ENCODE results near the gene FAM8A1. TPM values are rescaled to one million over a fixed set of nuclear protein-coding genes. Genes with fewer than 3 reads are reported as not detected.

Gene FAM8A1
- total RNA-seq, 1 experiment from 2014 or later: 13.4 TPM

- TF ChIP-seq TCF7L2 (IDR thresholded peaks at IDR 0.05; ENCODE audit: borderline replicate concordance, extremely low read depth, insufficient read depth, insufficient read length): no peak
- no peak for TF ChIP-seq POLR2AphosphoS5 (IDR thresholded peaks at IDR 0.05; ENCODE audit: low read depth, low read length)
- TF ChIP-seq SRF (IDR thresholded peaks at IDR 0.05; ENCODE audit: low read depth): no peak
- TF ChIP-seq ZFX (IDR thresholded peaks at IDR 0.05): no peak
Measured at GRCh38 chr6:17610835-17611234, 10.7 kb downstream of the FAM8A1 start (continued).

- no peaks in the 10 kb centered on the region for H3K79me2 ChIP-seq (ENCODE audit: insufficient read depth, low read length)
- ChIA-PET CTCF (no interaction called here), RAD21 (ENCODE audit: low non-redundant PET in 1 of 2, low total read pairs in 2 of 2, uncharacterized antibody in 2 of 2, unreplicated experiment in 2 of 2) (no interaction called here), POLR2A (no interaction called here)
- H3K4me1 ChIP-seq (ENCODE audit: control insufficient read depth in 1 of 2, insufficient read depth in 2 of 2, low read length in 2 of 2): no peaks in the 10 kb centered on the region
- no peaks in the 10 kb centered on the region for H3K9me3 ChIP-seq (ENCODE audit: control insufficient read depth in 1 of 2, insufficient read depth in 1 of 2, low read depth in 1 of 2, low read length in 2 of 2)
- H3K4me3 ChIP-seq (replicated peaks in 1 of 2; ENCODE audit: low read depth in 1 of 2, low read length in 2 of 2): no peak overlapping the region
- H3K4me2 ChIP-seq (ENCODE audit: low read length): no peak overlapping the region
- peaks cover 5 to 14% of the 10 kb centered on the region in 2 experiments; a peak in 3 of 4 replicates for H3K36me3 ChIP-seq (ENCODE audit: control insufficient read depth in 1 of 2, insufficient read depth in 2 of 2, low read length in 2 of 2)
- ATAC-seq (no peak), DNase-seq (ENCODE audit: low read depth, low spot score) (no peak)
- no peaks in the 10 kb centered on the region for H3K27me3 ChIP-seq (ENCODE audit: insufficient read depth, low read length)
- no peaks in the 10 kb centered on the region for H3K9me2 ChIP-seq (ENCODE audit: insufficient read depth)
- intact Hi-C loops (cut with micrococcal nuclease): no loop called here
- H2AFZ ChIP-seq (ENCODE audit: low read depth, low read length, poor library complexity, severe bottlenecking): no peak overlapping the region
- no peak for TF ChIP-seq ATF3 (IDR thresholded peaks at IDR 0.05)
- no peak for TF ChIP-seq CBX3 (IDR thresholded peaks at IDR 0.05; ENCODE audit: low read depth)
- no peak for TF ChIP-seq TCF7L2 (IDR thresholded peaks at IDR 0.05; ENCODE audit: borderline replicate concordance, extremely low read depth, insufficient read depth, insufficient read length)
- TF ChIP-seq EZH2phosphoT487 (IDR thresholded peaks at IDR 0.05; ENCODE audit: borderline replicate concordance): no peak
- no peak for TF ChIP-seq CEBPB (IDR thresholded peaks at IDR 0.05; ENCODE audit: low read depth)
- TF ChIP-seq MAX (IDR thresholded peaks at IDR 0.05): no peak
- TF ChIP-seq SIN3A (IDR thresholded peaks at IDR 0.05; ENCODE audit: low read depth): no peak
- H4K20me1 ChIP-seq (ENCODE audit: insufficient read depth): no peaks in the 10 kb centered on the region
- H3K9ac ChIP-seq (ENCODE audit: low read length): no peak overlapping the region
- no TSS peak for BruUV-seq (replicated peaks)
- H3K27ac ChIP-seq (ENCODE audit: low read depth, low read length): no peak overlapping the region
Measured at GRCh38 chr6:17612048-17612447, 11.9 kb downstream of the FAM8A1 start.

Measured in HCT116 (cell line).